Astrocyte (in vitro differentiated cells and primary cell): ENCODE data around the gene NME5.

Experiments
- EZH2 ChIP-seq: IDR thresholded peaks from 2 replicates; pipeline ENCODE4 v1.6.1; 2012; ENCODE audit warnings: mild to moderate bottlenecking, low read length, inconsistent platforms; ENCODE audit not compliant: insufficient read depth
- TF ChIP-seq, protein P1 (sequence below): IDR thresholded peaks from 2 replicates; pipeline ENCODE4 v1.5.1; 2011; ENCODE audit warnings: low read depth, mild to moderate bottlenecking, inconsistent platforms, low read length, moderate library complexity; ENCODE audit not compliant: insufficient read depth

DNA sequence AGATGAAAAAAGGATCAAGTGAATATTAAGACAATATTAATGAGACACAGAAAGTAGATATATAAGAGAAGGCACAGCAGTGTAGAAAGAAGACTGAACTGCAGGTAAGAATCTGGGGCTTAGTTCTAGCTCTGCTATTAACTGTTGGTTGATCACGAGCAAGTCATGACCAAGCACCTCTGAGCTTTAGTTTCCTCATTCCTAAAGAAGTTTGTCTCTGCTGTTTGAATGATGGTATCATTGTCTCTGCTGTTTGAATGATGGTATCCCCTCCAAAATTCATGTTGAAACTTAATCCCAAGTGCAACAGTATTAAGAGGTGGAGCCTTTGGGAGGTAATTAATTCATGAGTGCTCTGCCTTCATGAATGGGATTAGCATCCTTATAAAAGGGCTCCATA is 2.5 kb upstream of the NME5 start:
- TF ChIP-seq, protein P1, sequence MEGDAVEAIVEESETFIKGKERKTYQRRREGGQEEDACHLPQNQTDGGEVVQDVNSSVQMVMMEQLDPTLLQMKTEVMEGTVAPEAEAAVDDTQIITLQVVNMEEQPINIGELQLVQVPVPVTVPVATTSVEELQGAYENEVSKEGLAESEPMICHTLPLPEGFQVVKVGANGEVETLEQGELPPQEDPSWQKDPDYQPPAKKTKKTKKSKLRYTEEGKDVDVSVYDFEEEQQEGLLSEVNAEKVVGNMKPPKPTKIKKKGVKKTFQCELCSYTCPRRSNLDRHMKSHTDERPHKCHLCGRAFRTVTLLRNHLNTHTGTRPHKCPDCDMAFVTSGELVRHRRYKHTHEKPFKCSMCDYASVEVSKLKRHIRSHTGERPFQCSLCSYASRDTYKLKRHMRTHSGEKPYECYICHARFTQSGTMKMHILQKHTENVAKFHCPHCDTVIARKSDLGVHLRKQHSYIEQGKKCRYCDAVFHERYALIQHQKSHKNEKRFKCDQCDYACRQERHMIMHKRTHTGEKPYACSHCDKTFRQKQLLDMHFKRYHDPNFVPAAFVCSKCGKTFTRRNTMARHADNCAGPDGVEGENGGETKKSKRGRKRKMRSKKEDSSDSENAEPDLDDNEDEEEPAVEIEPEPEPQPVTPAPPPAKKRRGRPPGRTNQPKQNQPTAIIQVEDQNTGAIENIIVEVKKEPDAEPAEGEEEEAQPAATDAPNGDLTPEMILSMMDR: no peak
- TF ChIP-seq EZH2: no peak
